ENCODE results near the gene CTXND1. TPM values are rescaled to one million over a fixed set of nuclear protein-coding genes. Genes with fewer than 3 reads are reported as not detected.

CTXND1 gene
- total and polyA plus RNA-seq, 2 of the 8 experiments (the other 6 are each of a cell fraction or from before 2014, with no cell fraction given): 0.03 TPM; not detected in 1

DNA sequence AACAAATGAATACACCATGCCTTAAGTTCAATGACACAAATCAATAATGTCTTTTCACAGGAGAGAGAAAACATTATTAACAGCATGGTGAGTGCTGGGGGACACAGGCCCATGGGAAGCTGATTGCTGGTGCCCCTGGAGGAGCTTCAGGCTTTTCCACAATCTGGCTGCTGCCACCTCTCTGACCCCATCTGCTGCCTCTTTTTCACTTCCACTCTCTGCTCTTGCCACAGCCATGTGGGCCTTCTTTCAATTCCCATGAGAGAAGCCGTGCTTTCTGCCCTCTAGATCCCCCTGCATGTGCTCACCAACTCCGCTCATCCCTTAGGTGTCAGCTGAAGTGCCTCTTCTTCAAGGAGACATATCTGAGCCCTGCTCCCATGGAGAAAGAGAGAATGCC is 21.0 kb upstream of the CTXND1 start:
- no peak overlapping the region for H3K4me3 ChIP-seq (ENCODE audit: extremely low read depth in 1 of 4, insufficient read depth in 2 of 4, low read depth in 3 of 4, low read length in 4 of 4)
- ChIA-PET CTCF (ENCODE audit: partially characterized antibody) (no interaction called here), POLR2A (ENCODE audit: partially characterized antibody) (no interaction called here)
- DNase-seq (ENCODE audit: low read depth in 1 of 2, low spot score in 2 of 2): no peak
- no peak overlapping the region for H3K18ac ChIP-seq (ENCODE audit: extremely low read depth, low read length)
- H2BK20ac ChIP-seq (ENCODE audit: low read length): no peak overlapping the region
- H3K4ac ChIP-seq (replicated peaks; ENCODE audit: insufficient read length, low read depth, low read length): no peak overlapping the region
- H3K4me2 ChIP-seq (ENCODE audit: insufficient read depth in 1 of 2, low read depth in 2 of 2, low read length in 2 of 2): no peak overlapping the region
- no peak overlapping the region for H2BK120ac ChIP-seq (replicated peaks; ENCODE audit: low read depth, low read length)
- no peak overlapping the region for H3K56ac ChIP-seq (replicated peaks; ENCODE audit: insufficient read length, low read depth, low read length)
- no peaks in the 10 kb centered on the region for H3K36me3 ChIP-seq (ENCODE audit: control insufficient read depth in 2 of 4, insufficient read depth in 4 of 4, low read length in 3 of 4)
- no peak overlapping the region for H2AK5ac ChIP-seq (ENCODE audit: low read depth, low read length)
- TF ChIP-seq CTBP2 (IDR thresholded peaks at IDR 0.05; ENCODE audit: borderline replicate concordance, insufficient read depth, insufficient read length, low read length) (no peak), GTF2F1 (IDR thresholded peaks at IDR 0.05; ENCODE audit: borderline replicate concordance, low read depth, low read length) (no peak), HDAC2 (IDR thresholded peaks at IDR 0.05; ENCODE audit: borderline replicate concordance in 1 of 2, low read depth in 2 of 2, low read length in 2 of 2) (no peak), TEAD4 (IDR thresholded peaks at IDR 0.05; ENCODE audit: low read depth, low read length) (no peak)
- H2BK5ac ChIP-seq (ENCODE audit: low read depth, low read length): no peak overlapping the region
- no peak overlapping the region for H2BK12ac ChIP-seq (ENCODE audit: low read depth, low read length)
- no peak overlapping the region for H3K9ac ChIP-seq (replicated peaks in 1 of 4; ENCODE audit: extremely low read depth in 1 of 4, low read depth in 3 of 4, low read length in 3 of 4)
- no peaks in the 10 kb centered on the region for H3K79me2 ChIP-seq (ENCODE audit: control insufficient read depth in 1 of 2, insufficient read depth in 2 of 2, low read length in 2 of 2)
- 0 out of 7 replicates have a peak, but pooled peaks cover 0 to 2% (median 0%) of the 10 kb centered on the region in 4 experiments for H3K27me3 ChIP-seq (replicated peaks in 1 of 4; ENCODE audit: control insufficient read depth in 3 of 4, extremely low read depth in 1 of 4, insufficient read depth in 3 of 4, low read length in 3 of 4)
- H4K8ac ChIP-seq (ENCODE audit: extremely low read depth, insufficient read depth, low read length): no peak overlapping the region
- H3K27ac ChIP-seq (ENCODE audit: low read depth, low read length): no peak overlapping the region
- no peak overlapping the region for H2BK15ac ChIP-seq (ENCODE audit: low read length)
- no peaks in the 10 kb centered on the region for H3K23me2 ChIP-seq (ENCODE audit: low read depth, low read length)
- H3K23ac ChIP-seq (ENCODE audit: insufficient read length): no peak overlapping the region
- no peaks in the 10 kb centered on the region for H4K20me1 ChIP-seq (replicated peaks in 1 of 2; ENCODE audit: control insufficient read depth in 1 of 2, insufficient read depth in 2 of 2, low read length in 2 of 2)
- FAIRE-seq: no peak
- 82% methylated on average over 2 of the region's 2 CpGs; no CpG with 5 or more reads in 1 of the 2 experiments for WGBS, 2 experiments (ENCODE audit: extremely low coverage in 1 of 2, insufficient coverage in 1 of 2, insufficient read length in 1 of 2, insufficient replicate concordance in 2 of 2, low coverage in 1 of 2, low lambda C conversion rate in 2 of 2, missing lambda C conversion rate in 1 of 2)
- H3K9me3 ChIP-seq (ENCODE audit: insufficient read depth in 2 of 2, low read depth in 1 of 2, low read length in 1 of 2): no peaks in the 10 kb centered on the region
- H3K4me1 ChIP-seq (replicated peaks in 1 of 4; ENCODE audit: control insufficient read depth in 3 of 4, insufficient read depth in 4 of 4, low read length in 3 of 4): no peaks in the 10 kb centered on the region
- H3K79me1 ChIP-seq (ENCODE audit: low read depth, low read length): no peaks in the 10 kb centered on the region
- H4K5ac ChIP-seq (ENCODE audit: insufficient read length, low read depth, low read length): no peak overlapping the region
- no peak overlapping the region for H4K91ac ChIP-seq (replicated peaks; ENCODE audit: insufficient read length, low read length)
- no peak overlapping the region for H2AFZ ChIP-seq (ENCODE audit: low read length)
- H3K14ac ChIP-seq (ENCODE audit: insufficient read length): no peak overlapping the region

Data from H1 (cell line).